ENCODE measurements around the gene CFAP46. TPM values are rescaled to one million over a fixed set of nuclear protein-coding genes. Genes with fewer than 3 reads are reported as not detected.

Gene CFAP46
- total RNA-seq, 2 donors from 2014 or later = 0.35 to 1.5 TPM

GRCh38 chr10:132856869-132857524 is 85.4 kb downstream of the CFAP46 start:
- Histone ChIP-seq H3K4me1 (no peaks in the 10 kb centered on the region), H3K36me3 (no peaks in the 10 kb centered on the region), H3K4me3 (no peak overlapping the region), H3K27ac (no peak overlapping the region), H3K27me3 (no peaks in the 10 kb centered on the region), H3K9me3 (peaks cover 0 to 15% of the 10 kb centered on the region in 2 donors)
- TF ChIP-seq CTCF (IDR thresholded peaks at IDR 0.05) = no peak
- no peak for DNase-seq (ENCODE audit: low spot score)

GRCh38 chr10:132855889-132856288 is 86.5 kb downstream of the CFAP46 start:
- TF ChIP-seq CTCF (IDR thresholded peaks at IDR 0.05) = no peak
- Histone ChIP-seq H3K4me1 (no peaks in the 10 kb centered on the region), H3K36me3 (no peaks in the 10 kb centered on the region), H3K4me3 (no peak overlapping the region), H3K27ac (no peak overlapping the region), H3K27me3 (no peaks in the 10 kb centered on the region), H3K9me3 (peaks cover 0 to 15% of the 10 kb centered on the region in 2 donors)
- DNase-seq (ENCODE audit: low spot score) = no peak

- DNase-seq (ENCODE audit: low spot score) = no peak
- H3K9me3 ChIP-seq = peaks cover 0 to 7% of the 10 kb centered on the region in 2 donors
- no peaks in the 10 kb centered on the region for H3K4me1 ChIP-seq
- H3K36me3 ChIP-seq = no peaks in the 10 kb centered on the region
- no peak for TF ChIP-seq CTCF (IDR thresholded peaks at IDR 0.05)
- H3K27ac ChIP-seq = no peak overlapping the region
- no peak overlapping the region for H3K4me3 ChIP-seq
- no peaks in the 10 kb centered on the region for H3K27me3 ChIP-seq
Observed at GRCh38 chr10:132851451-132851850, 90.9 kb downstream of the CFAP46 start.

GRCh38 chr10:132850896-132851295 is 91.5 kb downstream of the CFAP46 start:
- no peak for TF ChIP-seq CTCF (IDR thresholded peaks at IDR 0.05)
- no peaks in the 10 kb centered on the region for H3K36me3 ChIP-seq
- H3K4me3 ChIP-seq = no peak overlapping the region
- H3K9me3 ChIP-seq = peaks cover 0 to 3% of the 10 kb centered on the region in 2 donors
- H3K27me3 ChIP-seq = no peaks in the 10 kb centered on the region
- H3K4me1 ChIP-seq = no peaks in the 10 kb centered on the region
- H3K27ac ChIP-seq = no peak overlapping the region
- no peak for DNase-seq (ENCODE audit: low spot score)

GRCh38 chr10:132850246-132850645 is 92.1 kb downstream of the CFAP46 start:
- H3K4me3 ChIP-seq = no peak overlapping the region
- H3K36me3 ChIP-seq = no peaks in the 10 kb centered on the region
- no peak for TF ChIP-seq CTCF (IDR thresholded peaks at IDR 0.05)
- no peaks in the 10 kb centered on the region for H3K27me3 ChIP-seq
- peaks cover 0 to 3% of the 10 kb centered on the region in 2 donors for H3K9me3 ChIP-seq
- no peaks in the 10 kb centered on the region for H3K4me1 ChIP-seq
- DNase-seq (ENCODE audit: low spot score) = no peak
- H3K27ac ChIP-seq = no peak overlapping the region

GRCh38 chr10:132849546-132850031 is 92.8 kb downstream of the CFAP46 start:
- no peak overlapping the region for H3K4me3 ChIP-seq
- peaks cover 0 to 3% of the 10 kb centered on the region in 2 donors for H3K9me3 ChIP-seq
- DNase-seq (ENCODE audit: low spot score) = no peak
- TF ChIP-seq CTCF (IDR thresholded peaks at IDR 0.05) = no peak
- no peak overlapping the region for H3K27ac ChIP-seq
- H3K36me3 ChIP-seq = no peaks in the 10 kb centered on the region
- no peaks in the 10 kb centered on the region for H3K27me3 ChIP-seq
- no peaks in the 10 kb centered on the region for H3K4me1 ChIP-seq
